HepG2 (cell line): Measurements from ENCODE around the gene PRMT7. TPM values are rescaled to one million over a fixed set of nuclear protein-coding genes. Genes with fewer than 3 reads are reported as not detected.

Source experiments
- AFF4 ChIP-seq: sonication (generic); formaldehyde crosslinking; IDR thresholded peaks from 2 replicates; pipeline ENCODE4 v1.4.0; 2020; ENCODE audit warnings: missing genetic modification reagents
- FLYWCH1 ChIP-seq: sonication (generic); formaldehyde crosslinking; IDR thresholded peaks from 2 replicates; pipeline ENCODE4 v1.8.1; 2023; ENCODE audit warnings: mild to moderate bottlenecking, missing genetic modification reagents
- HNF1B ChIP-seq: sonication (generic); formaldehyde crosslinking; IDR thresholded peaks from 2 replicates; pipeline ENCODE4 v1.5.1; 2020; ENCODE audit warnings: mild to moderate bottlenecking, moderate library complexity, missing genetic modification reagents
- IRF1 ChIP-seq: sonication (generic); formaldehyde crosslinking; IDR thresholded peaks from 2 replicates; pipeline ENCODE4 v1.4.0; 2020; ENCODE audit warnings: low read depth, mild to moderate bottlenecking, missing genetic modification reagents
- KMT2B ChIP-seq: IDR thresholded peaks from 2 replicates; pipeline ENCODE4 v1.6.1; 2016; ENCODE audit warnings: missing genetic modification reagents, missing compliant biosample characterization
- MED1 ChIP-seq: sonication (generic); formaldehyde crosslinking; IDR thresholded peaks from 2 replicates; pipeline ENCODE4 v1.4.0; 2020; ENCODE audit warnings: missing genetic modification reagents
- NR2F6 ChIP-seq, 2 experiments: IDR thresholded peaks; 2 replicates each; pipeline ENCODE4 v1.6.1; 2016; ENCODE audit warnings: antibody characterized with exemption in 1 of 2, mild to moderate bottlenecking in 1 of 2
- RXRB ChIP-seq: IDR thresholded peaks from 2 replicates; pipeline ENCODE4 v1.6.1; 2016; ENCODE audit warnings: borderline replicate concordance, missing genetic modification reagents, missing compliant biosample characterization
- TEF ChIP-seq: sonication (generic); formaldehyde crosslinking; IDR thresholded peaks from 2 replicates; pipeline ENCODE4 v1.5.0; 2020; ENCODE audit warnings: missing genetic modification reagents
- YY1 ChIP-seq: IDR thresholded peaks from 2 replicates; pipeline ENCODE4 v1.6.1; 2011; ENCODE audit warnings: low read length, low read depth, moderate library complexity, mild to moderate bottlenecking; ENCODE audit not compliant: insufficient read depth, insufficient replicate concordance
- ZBTB26 ChIP-seq: IDR thresholded peaks from 2 replicates; pipeline ENCODE4 v1.6.1; 2016; ENCODE audit warnings: missing compliant biosample characterization, missing genetic modification reagents, borderline replicate concordance
- ZGPAT ChIP-seq: IDR thresholded peaks from 2 replicates; pipeline ENCODE4 v1.6.1; 2016; ENCODE audit warnings: mild to moderate bottlenecking
- ZNF232 ChIP-seq: sonication (generic); formaldehyde crosslinking; IDR thresholded peaks from 2 replicates; pipeline ENCODE4 v1.4.0; 2020; ENCODE audit warnings: missing genetic modification reagents, borderline replicate concordance
- ZNF33A ChIP-seq: sonication (generic); formaldehyde crosslinking; IDR thresholded peaks from 2 replicates; pipeline ENCODE4 v1.5.1; 2020; ENCODE audit warnings: missing genetic modification reagents, mild to moderate bottlenecking, moderate library complexity, borderline replicate concordance
- ZNF672 ChIP-seq: sonication (generic); formaldehyde crosslinking; IDR thresholded peaks from 2 replicates; pipeline ENCODE4 v1.8.1; 2022; ENCODE audit warnings: missing genetic modification reagents
- ZNF674 ChIP-seq: sonication (generic); formaldehyde crosslinking; IDR thresholded peaks from 2 replicates; pipeline ENCODE4 v1.5.0; 2020; ENCODE audit warnings: low read depth, mild to moderate bottlenecking, missing genetic modification reagents
- ZNF737 ChIP-seq: sonication (generic); formaldehyde crosslinking; IDR thresholded peaks from 2 replicates; pipeline ENCODE4 v1.5.0; 2020; ENCODE audit warnings: missing genetic modification reagents, mild to moderate bottlenecking, borderline replicate concordance
- ZNF788 ChIP-seq: sonication (generic); formaldehyde crosslinking; IDR thresholded peaks from 2 replicates; pipeline ENCODE4 v1.5.0; 2020; ENCODE audit warnings: mild to moderate bottlenecking, missing genetic modification reagents, borderline replicate concordance
- polyA plus RNA-seq, 8 experiments: library from polyadenylated mRNA; depleted of rRNA in 3 of 8; stranded (reverse) in 7 of 8; unstranded in 1 of 8; fragments of >200 nt; fragmentation: Illumina TruSeq in 4 of 8; extraction: Trizol in 4 of 8; gene quantifications; 2 replicates each; pipeline versions ENCODE4 v1.2.1 to v1.2.3, GENCODE V29; 2011 to 2016; ENCODE audit warnings: low read depth in 4 of 8, missing spikeins in 1 of 8, mixed read lengths in 1 of 8; ENCODE audit not compliant: insufficient read depth in 1 of 8
- total RNA-seq, 5 experiments: library from RNA; depleted of rRNA; stranded (reverse); fragments of >200 nt; fragmentation: Illumina TruSeq; extraction: Trizol; gene quantifications; 2 replicates each; pipeline ENCODE4 v1.2.3, GENCODE V29; 2016; ENCODE audit warnings: low read depth in 1 of 5

PRMT7 gene
- total and polyA plus RNA-seq, 2 of the 13 experiments (the other 11 are each of a cell fraction or from before 2014, with no cell fraction given), result 47.5 to 55.0 TPM

- TF ChIP-seq ZNF674 (peak; percentile 80; the same call in 1 of the 2 replicates), ZGPAT (CRISPR knock-in tag) (peak; percentile 100), AFF4 (CRISPR knock-in tag) (peak; percentile 89; the same call in 1 of the 2 replicates), FLYWCH1 (peak; percentile 86; the same call in 1 of the 2 replicates), ZNF737 (CRISPR knock-in tag) (peak; percentile 95; the same call in 1 of the 2 replicates), ZNF672 (CRISPR knock-in tag) (peak; percentile 99), ZNF232 (CRISPR knock-in tag) (peak; percentile 99), IRF1 (CRISPR knock-in tag) (peak; percentile 97; the same call in 1 of the 2 replicates), TEF (CRISPR knock-in tag) (peak; percentile 98), MED1 (CRISPR knock-in tag) (peak; percentile 95), ZNF33A (CRISPR knock-in tag) (peak; percentile 98), RXRB (CRISPR knock-in tag) (peak; percentile 89), ZBTB26 (peak; percentile 97), ZNF788 (CRISPR knock-in tag) (peak; percentile 99), YY1 (peak; percentile 96), HNF1B (CRISPR knock-in tag) (peak; percentile 82), KMT2B (CRISPR knock-in tag) (peak; percentile 99), NR2F6 (IDR thresholded peaks at IDR 0.05) (no peak; the same call in 1 of the 2 replicates), NR2F6 (CRISPR knock-in tag; IDR thresholded peaks at IDR 0.05) (0 out of 2 replicates have a peak, but pooled peaks have one; percentile 77)
These were observed at the start of gene PRMT7, which contains the start of gene SLC7A6OS (continued) for GRCh38 chr16:68310774-68311511.
